ENCODE results near the gene GCDH.
A peak's percentile ranks its signal among the peaks of the same experiment; 100 is the strongest.
"Not testable (repeated sequence)": the region's sequence is repeated elsewhere in the genome, so short reads cannot be mapped to it uniquely, and the experiment has no call there.

Gene GCDH

DNA sequence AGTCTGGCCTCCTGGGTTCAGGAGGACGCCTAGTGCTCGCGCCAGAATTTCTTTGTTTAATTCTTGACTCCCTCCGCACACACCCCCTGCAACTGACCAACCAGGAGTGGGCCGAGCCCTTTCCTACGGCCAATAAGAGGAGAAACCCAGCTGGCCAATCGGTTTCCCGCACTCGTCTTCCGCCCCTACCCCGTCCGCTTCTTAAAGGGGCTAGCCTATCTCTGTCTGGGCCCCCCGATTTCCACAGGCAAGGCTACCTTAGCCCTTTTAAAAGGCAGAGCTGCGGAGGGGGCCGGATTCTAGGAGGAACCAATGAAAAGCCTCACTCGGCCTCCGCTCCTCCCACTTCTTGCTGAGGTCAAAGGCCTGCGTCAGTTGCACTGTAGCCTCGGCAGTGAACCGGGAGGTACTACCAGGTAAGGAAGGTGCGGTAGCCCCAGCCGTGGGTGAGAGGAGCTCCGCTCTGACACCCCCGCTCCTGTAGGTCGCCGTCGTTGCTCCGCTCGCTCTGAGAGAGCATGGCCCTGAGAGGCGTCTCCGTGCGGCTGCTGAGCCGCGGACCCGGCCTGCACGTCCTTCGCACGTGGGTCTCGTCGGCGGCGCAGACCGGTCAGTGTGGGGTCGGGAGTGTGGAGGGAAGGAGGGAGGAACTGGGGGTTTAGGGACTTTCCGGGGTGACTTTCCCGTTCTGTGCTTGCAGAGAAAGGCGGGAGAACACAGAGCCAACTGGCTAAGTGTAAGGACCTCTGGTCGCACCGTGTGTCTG is at the start of gene GCDH:
TSS of gene GCDH (plus strand) at position 374 of the 766 bp plus-strand sequence. CDS start at position 519, 145 bp downstream.
- peak; percentile 86 for FAIRE-seq
- peak; percentile 61; the same call in 1 of the 2 replicates for TF ChIP-seq POLR2A (IDR thresholded peaks at IDR 0.05; ENCODE audit: low read depth, low read length)

DNA sequence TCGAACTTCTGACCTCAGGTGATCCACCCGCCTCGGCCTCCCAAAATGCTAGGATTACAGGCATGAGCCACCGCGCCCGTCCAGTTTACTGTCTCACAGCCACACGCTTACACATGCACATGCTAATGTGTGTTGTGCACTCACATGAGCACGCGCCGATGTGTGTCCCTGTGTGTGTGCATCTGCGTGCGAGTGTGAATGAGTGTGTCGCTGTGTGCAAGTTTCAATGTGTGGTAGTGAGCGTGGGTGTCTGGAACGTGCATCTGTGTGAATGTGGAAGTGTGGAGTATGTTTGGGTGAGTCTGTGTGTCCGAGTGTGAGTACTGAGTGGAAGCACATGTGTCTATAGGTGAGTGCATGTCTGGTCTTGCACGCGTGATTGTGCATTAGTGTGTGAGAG is 48.4 kb upstream of the GCDH start:
- no peak for DNase-seq (ENCODE audit: insufficient read length, low spot score)
- no peak for FAIRE-seq
- no peak for TF ChIP-seq POLR2A (IDR thresholded peaks at IDR 0.05; ENCODE audit: low read depth, low read length)

More for the DNA sequence above, at the start of gene GCDH:
- peak; percentile 100 for DNase-seq (ENCODE audit: insufficient read length, low spot score)

DNA sequence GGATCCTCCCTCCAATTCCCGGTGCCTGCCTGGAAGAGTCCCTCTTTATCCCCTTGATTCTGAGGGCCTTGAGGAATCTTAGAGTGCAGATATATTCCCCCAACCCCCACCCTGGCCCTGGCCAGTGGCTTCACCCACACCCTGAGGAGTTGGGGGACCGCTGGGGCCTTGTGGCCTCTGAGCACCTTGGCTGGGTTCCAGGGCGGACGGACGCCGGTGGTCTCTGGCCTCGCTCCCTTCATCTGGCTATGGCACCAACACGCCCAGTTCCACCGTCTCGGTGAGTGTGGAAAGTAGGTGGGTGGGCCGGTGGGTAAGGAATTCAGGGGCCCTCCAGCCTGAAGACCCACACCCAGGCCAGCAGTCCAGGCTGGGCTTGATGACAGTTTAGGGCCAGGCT is 47.6 kb upstream of the GCDH start:
- no peak for TF ChIP-seq POLR2A (IDR thresholded peaks at IDR 0.05; ENCODE audit: low read depth, low read length)
- FAIRE-seq (no peak), DNase-seq (ENCODE audit: insufficient read length, low spot score) (no peak)

DNA sequence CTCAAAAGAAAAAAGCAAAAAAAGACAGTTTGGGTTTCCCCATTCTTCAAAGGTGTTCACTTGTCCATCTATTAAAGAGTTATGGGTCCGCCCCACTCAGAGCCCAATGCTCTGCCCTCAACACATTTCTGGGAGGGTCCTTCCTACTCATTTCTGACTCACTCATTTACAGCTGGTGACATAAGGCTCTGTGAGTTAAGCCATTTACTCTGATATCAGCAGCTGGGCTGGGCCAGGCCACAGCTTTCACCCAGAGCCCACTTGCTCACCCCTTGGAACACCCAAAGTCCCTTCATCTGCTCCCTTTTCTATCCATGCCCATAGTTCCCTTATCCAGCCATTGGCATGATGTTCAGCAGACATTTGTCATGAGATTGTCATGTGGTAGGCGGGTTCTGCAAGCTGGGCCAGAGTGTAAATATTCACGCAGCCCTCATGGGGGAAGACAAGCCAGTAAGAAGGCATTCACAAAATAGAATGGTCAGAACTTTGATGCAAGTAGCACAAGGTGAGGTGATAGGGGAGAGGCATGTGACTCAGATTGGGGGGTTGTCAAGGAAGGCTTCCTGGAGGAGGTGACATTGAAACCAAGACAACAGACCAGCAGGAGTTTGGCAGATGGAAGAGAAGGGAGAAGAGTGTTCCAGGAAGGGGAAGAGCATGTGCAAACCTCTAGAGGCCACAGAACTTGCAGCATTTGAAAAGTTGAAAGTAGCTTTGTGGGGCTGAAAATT is 46.8 kb upstream of the GCDH start:
- no peak for DNase-seq (ENCODE audit: insufficient read length, low spot score)
- no peak for FAIRE-seq

GRCh38 chr19:12846613-12847012 is 44.3 kb upstream of the GCDH start:
- FAIRE-seq; DNase-seq (ENCODE audit: insufficient read length, low spot score): not testable (repeated sequence)

More for the DNA sequence above, 46.8 kb upstream of the GCDH start:
- no peak for TF ChIP-seq POLR2A (IDR thresholded peaks at IDR 0.05; ENCODE audit: low read depth, low read length)

- FAIRE-seq (no peak), DNase-seq (ENCODE audit: insufficient read length, low spot score) (peak; percentile 91)
- no peak for TF ChIP-seq POLR2A (IDR thresholded peaks at IDR 0.05; ENCODE audit: low read depth, low read length)
Measured at GRCh38 chr19:12847159-12848139, 43.5 kb upstream of the GCDH start.

DNA sequence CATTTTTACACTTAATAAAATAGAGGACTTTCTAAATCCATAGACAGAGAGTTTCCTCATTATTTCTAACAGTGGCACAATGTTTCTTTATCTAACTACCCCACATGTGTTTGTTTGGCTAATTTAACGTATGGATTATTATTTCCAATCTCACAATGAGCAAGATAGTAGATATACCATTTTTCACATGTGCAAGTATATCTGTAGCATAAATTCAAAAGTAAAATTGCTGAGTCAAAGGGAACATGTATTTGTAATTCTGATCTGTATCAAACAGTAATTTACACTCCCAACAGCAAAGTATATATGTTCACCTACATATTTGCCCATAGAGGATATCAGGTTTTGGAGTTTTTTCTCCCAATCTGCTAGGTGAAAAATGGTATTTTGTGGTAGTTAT is 34.3 kb upstream of the GCDH start:
- DNase-seq (ENCODE audit: insufficient read length, low spot score): no peak
- FAIRE-seq: no peak
- TF ChIP-seq POLR2A (IDR thresholded peaks at IDR 0.05; ENCODE audit: low read depth, low read length): no peak

DNA sequence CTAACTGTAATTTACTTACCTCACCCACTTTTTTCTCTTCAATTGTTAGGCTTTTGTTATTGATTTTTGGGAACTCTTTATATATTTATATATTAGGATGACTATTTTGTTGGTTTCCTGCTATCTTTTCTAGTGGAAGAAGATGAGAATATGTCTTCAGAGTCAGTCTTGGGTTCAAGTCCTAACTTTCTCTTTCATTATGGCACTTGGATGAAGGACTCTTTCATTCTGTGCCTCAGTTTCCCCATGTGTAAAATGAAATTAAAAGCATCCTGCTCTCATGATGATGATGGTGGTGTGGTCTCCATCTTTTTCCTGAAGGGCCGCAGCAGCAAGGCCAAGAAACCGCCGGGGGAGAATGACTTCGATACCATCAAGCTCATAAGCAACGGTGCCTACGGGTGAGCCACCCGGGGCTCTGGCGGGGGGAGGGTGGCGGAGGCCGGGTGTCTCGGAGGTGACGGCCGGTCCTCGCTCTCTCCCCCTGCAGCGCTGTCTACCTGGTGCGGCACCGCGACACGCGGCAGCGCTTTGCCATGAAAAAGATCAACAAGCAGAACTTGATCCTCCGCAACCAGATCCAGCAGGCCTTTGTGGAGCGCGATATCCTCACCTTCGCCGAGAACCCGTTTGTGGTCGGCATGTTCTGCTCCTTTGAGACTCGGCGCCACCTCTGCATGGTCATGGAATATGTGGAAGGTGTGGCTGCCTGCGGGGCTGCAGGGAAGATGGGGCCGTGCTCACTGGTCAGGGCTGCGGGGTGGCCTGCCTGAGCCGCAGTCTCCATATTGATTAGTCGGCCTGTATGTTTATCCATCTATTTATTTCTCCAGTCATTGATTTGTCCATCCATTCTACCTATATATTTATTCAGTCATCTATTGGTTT is 32.7 kb upstream of the GCDH start:
- DNase-seq (ENCODE audit: insufficient read length, low spot score): no peak
- FAIRE-seq: no peak
- TF ChIP-seq POLR2A (IDR thresholded peaks at IDR 0.05; ENCODE audit: low read depth, low read length): no peak

DNA sequence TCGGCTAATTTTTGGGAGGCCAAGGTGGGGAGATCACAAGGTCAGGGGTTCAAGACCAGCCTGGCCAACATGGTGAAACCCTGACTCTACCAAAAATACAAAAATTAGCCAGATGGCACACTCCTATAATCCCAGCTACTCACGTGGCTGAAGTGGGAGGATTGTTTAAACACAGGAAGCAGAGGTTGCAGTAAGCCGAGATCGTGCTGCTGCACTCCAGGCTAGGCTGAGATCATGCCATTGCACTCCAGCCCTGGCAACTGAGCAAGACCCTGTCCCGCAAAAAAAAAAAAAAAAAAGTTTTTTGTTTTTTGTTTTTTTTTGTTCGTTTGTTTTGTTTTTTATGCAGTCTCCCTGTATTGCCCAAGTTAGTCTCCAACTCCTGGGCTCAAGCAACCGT is 31.4 kb upstream of the GCDH start:
- FAIRE-seq: no peak
- TF ChIP-seq POLR2A (IDR thresholded peaks at IDR 0.05; ENCODE audit: low read depth, low read length): no peak

DNA sequence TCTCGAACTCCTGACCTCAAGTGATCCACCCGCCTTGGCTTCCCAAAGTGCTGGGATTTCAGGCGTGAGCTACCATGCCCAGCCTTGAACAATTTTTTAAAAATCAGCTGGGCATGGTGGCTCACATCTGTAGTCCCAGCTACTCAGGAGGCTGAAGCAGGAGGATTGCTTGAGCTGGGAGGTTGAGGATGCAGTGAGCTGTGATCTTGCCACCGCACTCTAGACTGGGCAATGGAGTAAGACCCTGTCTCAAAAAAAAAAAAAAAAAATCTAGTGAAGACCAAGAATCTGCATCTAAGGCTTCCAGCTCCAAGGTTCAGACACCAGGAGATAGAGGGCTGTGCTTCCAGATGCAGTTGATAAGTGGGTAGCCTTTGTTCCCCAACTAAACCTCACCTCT is 26.8 kb upstream of the GCDH start:
- no peak for FAIRE-seq
- no peak for DNase-seq (ENCODE audit: insufficient read length, low spot score)

More for the DNA sequence above, 31.4 kb upstream of the GCDH start:
- DNase-seq (ENCODE audit: insufficient read length, low spot score): no peak

GRCh38 chr19:12864721-12865715 is 25.9 kb upstream of the GCDH start:
- DNase-seq (ENCODE audit: insufficient read length, low spot score) (no peak), FAIRE-seq (no peak)
- TF ChIP-seq POLR2A (IDR thresholded peaks at IDR 0.05; ENCODE audit: low read depth, low read length): no peak

More for the DNA sequence above, 26.8 kb upstream of the GCDH start:
- TF ChIP-seq POLR2A (IDR thresholded peaks at IDR 0.05; ENCODE audit: low read depth, low read length): no peak
